GM19099 (cell line): ENCODE data around the gene PARP6.

Experiments
- POLR2A ChIP-seq: IDR thresholded peaks from 3 replicates; pipeline ENCODE4 v1.6.1; 2011; ENCODE audit warnings: low read depth; ENCODE audit not compliant: insufficient read length; ENCODE audit errors: extremely low read depth

Gene PARP6

GRCh38 chr15:72200395-72201237 lies 71.7 kb downstream of the PARP6 start:
- TF ChIP-seq POLR2A = peak; percentile 10

- no peak for TF ChIP-seq POLR2A
These were observed 72.6 kb downstream of the PARP6 start for GRCh38 chr15:72199721-72200212.

- no peak for TF ChIP-seq POLR2A
These were observed 73.2 kb downstream of the PARP6 start for GRCh38 chr15:72199205-72199515.

- TF ChIP-seq POLR2A = peak; percentile 2
These were observed 73.8 kb downstream of the PARP6 start for GRCh38 chr15:72198356-72199204.

GRCh38 chr15:72197460-72198355 lies 74.6 kb downstream of the PARP6 start, which contains the start of gene GRAMD2A:
GRAMD2A (minus strand) TSS chr15:72197787.
- TF ChIP-seq POLR2A = no peak

- TF ChIP-seq POLR2A = no peak
These were observed 75.3 kb downstream of the PARP6 start for GRCh38 chr15:72197041-72197459.

- no peak for TF ChIP-seq POLR2A
These were observed 75.8 kb downstream of the PARP6 start for GRCh38 chr15:72196409-72197040.

GRCh38 chr15:72195101-72195511 lies 77.2 kb downstream of the PARP6 start:
- TF ChIP-seq POLR2A = no peak

- TF ChIP-seq POLR2A = no peak
These were observed 78.4 kb downstream of the PARP6 start for GRCh38 chr15:72193836-72194396.

GRCh38 chr15:72192416-72192815 lies 79.9 kb downstream of the PARP6 start:
- no peak for TF ChIP-seq POLR2A
